Stimulated activated memory B cell treated with anti-CD40 and anti-IgM and Interleukin-4, amounts not matched to agents 10 μg/mL and 1 μg/mL and 100 μg/mL, for 72 hours (primary cell): ENCODE data around the gene NPHP4.
A peak's percentile ranks its signal among the peaks of the same experiment; 100 is the strongest.

ENCODE experiments used
- ATAC-seq: fragments of 150-1000 bp; cut with Tn5 transposase; 2 replicates; pipeline ENCODE4 v1.10.0; 2021
- H3K27ac Mint-ChIP-seq: one replicate; pipeline ENCODE4 v1.8.0; 2022; ENCODE audit warnings: mild to moderate bottlenecking, mixed read lengths
- H3K27me3 Mint-ChIP-seq: one replicate; pipeline ENCODE4 v1.8.0; 2022; ENCODE audit warnings: mixed read lengths
- H3K36me3 Mint-ChIP-seq: one replicate; pipeline ENCODE4 v1.8.0; 2022; ENCODE audit warnings: mixed read lengths
- H3K4me1 Mint-ChIP-seq: one replicate; pipeline ENCODE4 v1.8.0; 2022; ENCODE audit warnings: mixed read lengths
- H3K4me3 Mint-ChIP-seq: one replicate; pipeline ENCODE4 v1.8.0; 2022; ENCODE audit warnings: mild to moderate bottlenecking, moderate library complexity, mixed read lengths
- H3K9me3 Mint-ChIP-seq: one replicate; pipeline ENCODE4 v1.8.0; 2022; ENCODE audit warnings: mixed read lengths

Gene NPHP4

DNA sequence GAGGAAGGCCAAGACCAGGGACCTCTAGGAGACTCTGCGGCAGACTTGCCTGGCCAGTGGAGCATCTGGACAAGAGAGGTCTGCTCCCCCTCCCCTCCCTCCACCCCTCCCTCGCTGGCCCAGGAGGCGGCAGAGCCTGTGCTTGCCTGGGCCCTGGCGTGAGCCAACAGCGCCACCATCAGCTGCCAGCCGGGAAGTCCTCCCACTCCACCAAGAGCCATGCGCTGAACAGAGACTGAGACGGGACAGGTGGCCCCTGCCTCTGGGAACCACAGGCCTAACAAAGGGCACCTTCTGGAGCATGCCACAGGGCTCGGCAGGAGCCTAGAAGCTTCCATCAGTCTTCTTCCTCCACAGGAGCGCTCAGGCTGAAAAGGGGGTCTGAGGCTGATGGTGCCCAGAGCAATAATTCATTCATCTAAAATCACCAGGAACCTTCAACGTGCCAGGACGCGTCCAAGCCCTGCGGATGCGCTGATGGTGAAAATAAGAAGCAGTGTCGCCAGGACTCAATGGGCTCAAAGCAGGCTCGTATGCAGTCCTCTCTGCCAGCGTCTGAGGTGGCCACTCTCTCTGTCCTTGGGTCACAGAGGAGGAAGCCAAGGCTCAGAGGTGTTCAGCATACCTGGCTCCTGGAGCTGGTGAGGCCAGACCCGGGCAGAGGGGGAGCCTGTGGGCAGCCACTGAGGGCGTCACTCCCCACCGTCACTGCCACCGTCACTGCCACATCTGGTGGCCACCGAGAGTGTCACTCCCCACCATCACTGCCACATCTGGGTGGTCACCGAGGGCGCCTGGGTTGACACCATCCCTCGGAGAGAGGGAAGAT, 161.2 kb downstream of the NPHP4 start:
- no peaks in the 10 kb centered on the region for H3K4me1 Mint-ChIP-seq
- peaks cover 7% of the 10 kb centered on the region for H3K9me3 Mint-ChIP-seq
- H3K27ac Mint-ChIP-seq = no peak overlapping the region
- H3K27me3 Mint-ChIP-seq = peaks cover 8% of the 10 kb centered on the region
- no peaks in the 10 kb centered on the region for H3K36me3 Mint-ChIP-seq
- ATAC-seq = no peak
- no peak overlapping the region for H3K4me3 Mint-ChIP-seq

GRCh38 chr1:5829414-5829813, 162.8 kb downstream of the NPHP4 start:
- Mint-ChIP-seq H3K9me3 (peaks cover 7% of the 10 kb centered on the region), H3K27ac (no peak overlapping the region), H3K4me3 (no peak overlapping the region), H3K4me1 (no peaks in the 10 kb centered on the region), H3K36me3 (no peaks in the 10 kb centered on the region), H3K27me3 (peaks cover 8% of the 10 kb centered on the region)
- no peak for ATAC-seq

DNA sequence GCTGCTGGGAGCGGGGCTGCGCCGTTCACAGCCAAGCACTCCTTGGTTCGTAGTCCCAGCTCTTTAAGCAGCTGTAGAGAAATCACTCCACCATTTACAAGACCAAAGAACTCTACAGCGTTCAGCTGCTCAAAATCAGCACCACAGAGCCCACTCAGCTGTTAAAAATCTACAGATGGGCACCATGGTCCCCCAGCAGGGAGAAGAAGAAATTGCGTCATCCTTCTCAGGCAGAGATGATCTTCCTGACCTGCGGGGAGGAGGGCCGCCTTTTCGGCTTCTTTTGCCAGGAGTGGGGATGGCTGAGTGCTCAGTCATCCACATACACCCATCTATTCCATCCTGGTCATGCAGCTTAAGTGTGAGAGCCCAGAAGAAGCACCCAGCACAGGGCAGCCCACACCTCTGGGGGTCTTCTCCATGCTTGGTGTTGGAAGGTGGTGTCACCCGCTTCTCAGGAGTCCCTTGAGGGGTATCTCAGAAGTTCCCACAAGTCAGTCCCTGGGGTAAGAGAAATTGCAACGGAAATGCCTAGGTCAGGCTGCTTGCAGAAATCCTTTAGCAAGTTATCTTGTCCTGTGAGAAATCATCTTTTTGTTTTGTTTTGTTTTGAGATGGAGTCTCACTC, 163.8 kb downstream of the NPHP4 start:
- no peak for ATAC-seq
- Mint-ChIP-seq H3K4me3 (no peak overlapping the region), H3K27me3 (peaks cover 8% of the 10 kb centered on the region), H3K9me3 (peaks cover 7% of the 10 kb centered on the region), H3K4me1 (no peaks in the 10 kb centered on the region), H3K36me3 (no peaks in the 10 kb centered on the region), H3K27ac (no peak overlapping the region)

- Mint-ChIP-seq H3K27ac (no peak overlapping the region), H3K36me3 (no peaks in the 10 kb centered on the region), H3K27me3 (peaks cover 8% of the 10 kb centered on the region), H3K9me3 (peaks cover 7% of the 10 kb centered on the region), H3K4me1 (no peaks in the 10 kb centered on the region), H3K4me3 (no peak overlapping the region)
- no peak for ATAC-seq
These were observed 164.7 kb downstream of the NPHP4 start for GRCh38 chr1:5827516-5827915.

- ATAC-seq = no peak
- H3K27me3 Mint-ChIP-seq = peaks cover 6% of the 10 kb centered on the region
- H3K9me3 Mint-ChIP-seq = peaks cover 7% of the 10 kb centered on the region
- no peaks in the 10 kb centered on the region for H3K4me1 Mint-ChIP-seq
- no peak overlapping the region for H3K27ac Mint-ChIP-seq
- no peak overlapping the region for H3K4me3 Mint-ChIP-seq
- H3K36me3 Mint-ChIP-seq = no peaks in the 10 kb centered on the region
These were observed 165.6 kb downstream of the NPHP4 start for GRCh38 chr1:5826601-5827000.

DNA sequence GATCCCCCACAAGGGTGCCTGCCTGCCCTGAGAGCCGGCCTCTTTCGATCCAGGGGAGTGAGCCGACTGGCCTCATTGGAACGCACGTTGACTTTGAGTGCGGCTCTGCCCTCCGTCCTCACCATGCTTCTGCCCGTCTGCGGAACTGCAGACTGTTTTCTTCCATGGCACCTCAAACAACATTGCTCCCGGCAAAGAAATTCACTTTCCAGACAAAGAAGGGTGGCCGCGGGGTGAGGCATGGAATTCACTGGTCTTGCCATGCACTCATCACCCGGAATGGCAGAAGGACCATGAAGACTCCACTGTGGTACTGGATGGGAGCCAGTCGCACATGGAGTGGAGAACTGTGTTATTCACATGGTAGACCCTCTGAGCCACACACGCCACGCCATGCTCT, 169.5 kb downstream of the NPHP4 start:
- Mint-ChIP-seq H3K27ac (no peak overlapping the region), H3K4me3 (no peak overlapping the region), H3K36me3 (no peaks in the 10 kb centered on the region), H3K4me1 (no peaks in the 10 kb centered on the region), H3K27me3 (peaks cover 28% of the 10 kb centered on the region), H3K9me3 (peaks cover 2% of the 10 kb centered on the region)
- ATAC-seq = no peak

- Mint-ChIP-seq H3K9me3 (peaks cover 2% of the 10 kb centered on the region), H3K27me3 (peaks cover 33% of the 10 kb centered on the region)
These were observed 170.0 kb downstream of the NPHP4 start for GRCh38 chr1:5822266-5822665.

DNA sequence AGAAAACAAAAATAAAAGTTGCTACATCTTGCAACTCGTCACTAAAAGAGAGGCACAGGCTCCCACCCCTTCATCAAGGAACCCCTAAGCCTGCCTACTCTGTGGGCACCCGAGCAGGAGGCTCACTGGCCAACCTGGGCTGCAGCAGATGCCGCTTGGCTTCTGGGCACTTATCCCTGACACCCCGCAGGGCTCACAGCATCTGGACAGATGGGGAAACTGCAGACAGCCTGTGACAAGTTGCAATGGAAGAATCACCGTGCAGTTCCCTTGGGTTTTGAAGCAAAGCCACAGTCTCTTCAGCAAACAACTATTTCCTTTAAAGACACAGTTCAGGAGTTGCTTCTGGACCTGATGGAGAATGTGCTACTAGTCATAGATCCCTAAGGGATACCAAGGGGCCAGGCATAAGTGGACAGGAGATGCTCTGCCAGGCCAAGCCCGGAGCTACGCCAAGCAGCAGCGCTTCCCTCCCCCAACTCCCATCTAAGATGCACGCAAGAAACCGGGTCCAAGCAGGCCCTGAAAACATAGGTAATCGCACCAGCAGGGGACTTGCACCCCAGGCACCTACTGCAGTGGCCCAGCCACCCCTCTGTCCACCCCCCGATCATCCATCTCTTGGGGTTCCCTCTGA, 170.6 kb downstream of the NPHP4 start:
- H3K4me1 Mint-ChIP-seq = no peaks in the 10 kb centered on the region
- H3K4me3 Mint-ChIP-seq = no peak overlapping the region
- H3K9me3 Mint-ChIP-seq = peaks cover 2% of the 10 kb centered on the region
- peak; percentile 8 for ATAC-seq
- no peak overlapping the region for H3K27ac Mint-ChIP-seq
- peaks cover 39% of the 10 kb centered on the region for H3K27me3 Mint-ChIP-seq
- H3K36me3 Mint-ChIP-seq = no peaks in the 10 kb centered on the region

More at GRCh38 chr1:5822266-5822665, 170.0 kb downstream of the NPHP4 start:
- Mint-ChIP-seq H3K4me3 (no peak overlapping the region), H3K27ac (no peak overlapping the region), H3K4me1 (no peaks in the 10 kb centered on the region), H3K36me3 (no peaks in the 10 kb centered on the region)
- peak; percentile 27 for ATAC-seq

GRCh38 chr1:5820026-5820421, 172.2 kb downstream of the NPHP4 start:
- Mint-ChIP-seq H3K27ac (no peak overlapping the region), H3K36me3 (no peaks in the 10 kb centered on the region)
- ATAC-seq = no peak

DNA sequence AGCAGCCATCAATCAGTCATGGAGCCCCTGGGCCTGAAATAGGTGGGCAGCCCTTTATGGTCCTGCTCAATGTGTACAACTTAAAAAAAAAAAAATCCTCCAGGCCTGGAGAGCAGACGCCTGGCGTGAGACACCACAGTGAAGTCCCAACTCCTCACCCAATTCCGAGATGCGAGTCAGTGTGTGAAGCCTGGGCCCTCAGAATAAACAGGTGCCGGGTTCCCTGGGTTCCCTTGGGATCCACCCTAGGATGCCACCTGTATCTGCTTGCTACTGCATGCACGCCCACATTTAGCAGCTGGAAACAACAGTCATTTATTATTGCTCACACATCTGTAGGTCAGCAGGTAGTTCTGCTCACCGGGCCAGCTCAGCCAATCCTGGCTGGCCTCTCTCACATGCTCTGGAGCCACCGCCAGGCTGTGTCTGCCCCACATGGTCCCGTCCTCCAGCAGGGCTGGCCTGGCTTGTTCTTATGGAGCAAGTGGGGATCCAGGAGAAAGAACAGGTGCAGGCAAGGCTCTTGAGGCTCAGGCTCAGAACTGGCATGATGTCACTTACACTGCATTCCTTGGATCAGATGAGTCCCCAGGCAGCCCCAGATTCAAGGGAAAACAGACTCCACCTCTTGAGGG, 172.7 kb downstream of the NPHP4 start:
- no peak overlapping the region for H3K4me3 Mint-ChIP-seq
- no peaks in the 10 kb centered on the region for H3K36me3 Mint-ChIP-seq
- peaks cover 2% of the 10 kb centered on the region for H3K9me3 Mint-ChIP-seq
- no peak overlapping the region for H3K27ac Mint-ChIP-seq
- H3K27me3 Mint-ChIP-seq = peaks cover 48% of the 10 kb centered on the region
- ATAC-seq = no peak
- H3K4me1 Mint-ChIP-seq = no peaks in the 10 kb centered on the region

More at GRCh38 chr1:5820026-5820421, 172.2 kb downstream of the NPHP4 start:
- Mint-ChIP-seq H3K27me3 (peaks cover 48% of the 10 kb centered on the region), H3K4me3 (no peak overlapping the region), H3K9me3 (peaks cover 2% of the 10 kb centered on the region), H3K4me1 (no peaks in the 10 kb centered on the region)

GRCh38 chr1:5818755-5819154, 173.5 kb downstream of the NPHP4 start:
- H3K4me1 Mint-ChIP-seq = no peaks in the 10 kb centered on the region
- H3K27me3 Mint-ChIP-seq = peaks cover 48% of the 10 kb centered on the region

GRCh38 chr1:5815716-5816115, 176.5 kb downstream of the NPHP4 start:
- Mint-ChIP-seq H3K36me3 (no peaks in the 10 kb centered on the region), H3K27ac (no peak overlapping the region), H3K9me3 (peaks cover 2% of the 10 kb centered on the region), H3K27me3 (peaks cover 40% of the 10 kb centered on the region), H3K4me1 (no peaks in the 10 kb centered on the region), H3K4me3 (no peak overlapping the region)
- no peak for ATAC-seq

More at GRCh38 chr1:5818755-5819154, 173.5 kb downstream of the NPHP4 start:
- ATAC-seq = no peak
- peaks cover 2% of the 10 kb centered on the region for H3K9me3 Mint-ChIP-seq
- no peak overlapping the region for H3K27ac Mint-ChIP-seq
- no peak overlapping the region for H3K4me3 Mint-ChIP-seq
- H3K36me3 Mint-ChIP-seq = no peaks in the 10 kb centered on the region

GRCh38 chr1:5815211-5815610, 177.0 kb downstream of the NPHP4 start:
- ATAC-seq = no peak
- no peaks in the 10 kb centered on the region for H3K4me1 Mint-ChIP-seq
- H3K36me3 Mint-ChIP-seq = no peaks in the 10 kb centered on the region
- peaks cover 39% of the 10 kb centered on the region for H3K27me3 Mint-ChIP-seq
- H3K27ac Mint-ChIP-seq = no peak overlapping the region
- peaks cover 2% of the 10 kb centered on the region for H3K9me3 Mint-ChIP-seq
- H3K4me3 Mint-ChIP-seq = no peak overlapping the region

- Mint-ChIP-seq H3K9me3 (peaks cover 2% of the 10 kb centered on the region), H3K36me3 (no peaks in the 10 kb centered on the region), H3K27ac (no peak overlapping the region), H3K4me3 (no peak overlapping the region), H3K4me1 (no peaks in the 10 kb centered on the region), H3K27me3 (peaks cover 33% of the 10 kb centered on the region)
- peak; percentile 44 for ATAC-seq
These were observed 178.1 kb downstream of the NPHP4 start for GRCh38 chr1:5814046-5814619.

DNA sequence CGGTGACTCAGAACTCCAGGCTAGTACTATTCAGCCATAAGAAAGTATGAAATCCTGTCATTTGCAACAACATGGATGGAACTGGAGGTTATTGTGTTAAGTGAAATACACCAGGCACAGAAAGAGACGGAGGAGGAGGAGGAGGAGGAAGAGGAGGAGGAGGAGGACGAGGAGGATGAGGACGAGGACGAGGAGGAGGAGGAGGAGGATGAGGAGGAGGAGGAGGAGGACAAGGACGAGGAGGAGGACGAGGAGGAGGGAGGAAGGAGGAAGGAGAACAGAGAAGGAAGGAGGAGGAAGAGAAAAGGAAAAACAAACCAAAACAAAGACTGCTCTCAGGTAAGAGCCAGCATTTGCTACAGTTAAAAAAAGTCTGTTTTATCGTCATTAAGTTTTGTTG, 178.7 kb downstream of the NPHP4 start:
- no peak overlapping the region for H3K27ac Mint-ChIP-seq

More for the DNA sequence above, 178.7 kb downstream of the NPHP4 start:
- ATAC-seq = no peak
- Mint-ChIP-seq H3K9me3 (peaks cover under 1% of the 10 kb centered on the region), H3K4me1 (no peaks in the 10 kb centered on the region), H3K36me3 (no peaks in the 10 kb centered on the region), H3K27me3 (peaks cover 26% of the 10 kb centered on the region), H3K4me3 (no peak overlapping the region)
